ENCODE results near the gene SH3RF2. TPM values are rescaled to one million over a fixed set of nuclear protein-coding genes. Genes with fewer than 3 reads are reported as not detected.

Gene SH3RF2
- total and polyA plus RNA-seq, 9 donors: 0.30 to 6.5 (median 0.81) TPM

DNA sequence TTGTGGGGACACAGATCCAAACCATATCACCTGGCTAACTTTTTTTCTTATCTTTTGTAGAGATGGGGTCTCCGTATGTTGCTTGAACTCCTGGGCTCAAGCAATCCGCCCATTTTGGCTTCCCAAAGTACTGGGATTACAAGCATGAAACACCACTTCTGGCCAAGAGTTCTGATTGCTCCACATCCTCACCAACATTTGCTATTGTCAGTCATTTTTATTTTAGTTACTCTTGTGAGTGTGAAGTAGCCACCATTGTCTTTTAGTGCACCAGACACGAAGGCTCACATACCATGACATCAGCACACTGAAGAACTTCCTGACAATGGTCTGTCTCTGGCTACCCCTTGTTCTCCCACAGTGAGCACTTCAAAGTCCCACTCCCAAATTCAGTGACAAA is 151.7 kb downstream of the SH3RF2 start:
- TF ChIP-seq, protein P1, sequence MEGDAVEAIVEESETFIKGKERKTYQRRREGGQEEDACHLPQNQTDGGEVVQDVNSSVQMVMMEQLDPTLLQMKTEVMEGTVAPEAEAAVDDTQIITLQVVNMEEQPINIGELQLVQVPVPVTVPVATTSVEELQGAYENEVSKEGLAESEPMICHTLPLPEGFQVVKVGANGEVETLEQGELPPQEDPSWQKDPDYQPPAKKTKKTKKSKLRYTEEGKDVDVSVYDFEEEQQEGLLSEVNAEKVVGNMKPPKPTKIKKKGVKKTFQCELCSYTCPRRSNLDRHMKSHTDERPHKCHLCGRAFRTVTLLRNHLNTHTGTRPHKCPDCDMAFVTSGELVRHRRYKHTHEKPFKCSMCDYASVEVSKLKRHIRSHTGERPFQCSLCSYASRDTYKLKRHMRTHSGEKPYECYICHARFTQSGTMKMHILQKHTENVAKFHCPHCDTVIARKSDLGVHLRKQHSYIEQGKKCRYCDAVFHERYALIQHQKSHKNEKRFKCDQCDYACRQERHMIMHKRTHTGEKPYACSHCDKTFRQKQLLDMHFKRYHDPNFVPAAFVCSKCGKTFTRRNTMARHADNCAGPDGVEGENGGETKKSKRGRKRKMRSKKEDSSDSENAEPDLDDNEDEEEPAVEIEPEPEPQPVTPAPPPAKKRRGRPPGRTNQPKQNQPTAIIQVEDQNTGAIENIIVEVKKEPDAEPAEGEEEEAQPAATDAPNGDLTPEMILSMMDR (IDR thresholded peaks at IDR 0.05): no peak
- no peak for TF ChIP-seq POLR2A (IDR thresholded peaks at IDR 0.05)
- no peak for TF ChIP-seq EP300 (IDR thresholded peaks at IDR 0.05)
- Histone ChIP-seq H3K27me3 (no peaks in the 10 kb centered on the region), H3K27ac (no peak overlapping the region), H3K9me3 (no peaks in the 10 kb centered on the region), H3K36me3 (no peaks in the 10 kb centered on the region), H3K4me3 (no peak overlapping the region), H3K4me1 (ENCODE audit: insufficient read depth) (no peaks in the 10 kb centered on the region)
- 91 to 97% (median 95%) methylated on average over 3 of the region's 3 CpGs for WGBS, 3 donors
- intact Hi-C loops (cut with DNase I): no loop called here
- no peak for DNase-seq

GRCh38 chr5:146089287-146089686 is 152.9 kb downstream of the SH3RF2 start:
- Histone ChIP-seq H3K9me3 (no peaks in the 10 kb centered on the region), H3K4me3 (no peak overlapping the region), H3K27me3 (no peaks in the 10 kb centered on the region), H3K27ac (no peak overlapping the region), H3K36me3 (no peaks in the 10 kb centered on the region), H3K4me1 (ENCODE audit: insufficient read depth) (no peaks in the 10 kb centered on the region)
- intact Hi-C loops (cut with DNase I): no loop called here
- no peak for DNase-seq
- TF ChIP-seq, protein P1 (IDR thresholded peaks at IDR 0.05): no peak
- TF ChIP-seq POLR2A (IDR thresholded peaks at IDR 0.05) (no peak), EP300 (IDR thresholded peaks at IDR 0.05) (no peak)

GRCh38 chr5:146091881-146092280 is 155.5 kb downstream of the SH3RF2 start:
- WGBS, 3 donors: 81 to 93% (median 90%) methylated on average over 3 of the region's 3 CpGs
- H3K27me3 ChIP-seq: no peaks in the 10 kb centered on the region
- intact Hi-C loops (cut with DNase I): no loop called here
- no peaks in the 10 kb centered on the region for H3K4me1 ChIP-seq (ENCODE audit: insufficient read depth)
- no peaks in the 10 kb centered on the region for H3K36me3 ChIP-seq
- no peak for TF ChIP-seq POLR2A (IDR thresholded peaks at IDR 0.05)
- TF ChIP-seq, protein P1 (IDR thresholded peaks at IDR 0.05): no peak
- no peak for TF ChIP-seq EP300 (IDR thresholded peaks at IDR 0.05)
- H3K27ac ChIP-seq: no peak overlapping the region
- no peak overlapping the region for H3K4me3 ChIP-seq
- no peak for DNase-seq
- no peaks in the 10 kb centered on the region for H3K9me3 ChIP-seq

DNA sequence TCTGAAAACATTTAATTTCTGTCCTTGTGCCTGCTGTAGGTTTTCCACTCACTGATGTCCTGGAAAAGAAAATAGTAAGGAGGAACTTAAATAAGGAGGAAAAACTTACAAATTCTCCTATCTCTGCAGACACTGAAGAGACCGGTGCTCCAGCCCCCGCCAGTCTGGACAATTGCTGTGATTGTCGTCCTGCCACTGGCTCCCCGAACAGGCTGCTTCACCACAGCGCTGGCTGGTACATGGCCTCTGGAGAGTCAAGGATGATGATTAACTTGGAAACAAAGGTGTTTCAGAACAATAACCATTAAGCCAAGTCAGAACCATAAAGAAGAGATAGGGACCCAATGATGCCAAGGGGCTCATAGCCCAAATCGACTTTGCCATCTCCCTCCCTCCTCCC is 161.7 kb downstream of the SH3RF2 start:
- intact Hi-C loops (cut with DNase I): no loop called here
- 68 to 76% (median 70%) methylated on average over 6 of the region's 6 CpGs for WGBS, 3 donors

More for the DNA sequence above, 161.7 kb downstream of the SH3RF2 start:
- Histone ChIP-seq H3K27ac (no peak overlapping the region), H3K36me3 (no peaks in the 10 kb centered on the region), H3K4me1 (ENCODE audit: insufficient read depth) (no peaks in the 10 kb centered on the region), H3K27me3 (no peaks in the 10 kb centered on the region), H3K9me3 (no peaks in the 10 kb centered on the region), H3K4me3 (no peak overlapping the region)
- TF ChIP-seq EP300 (IDR thresholded peaks at IDR 0.05) (no peak), POLR2A (IDR thresholded peaks at IDR 0.05) (no peak)
- TF ChIP-seq, protein P1 (IDR thresholded peaks at IDR 0.05): no peak
- DNase-seq: no peak

Data from ovary (tissue), 9 donors.